GM12873 (cell line): ENCODE data around the gene GALNT8.

ENCODE experiments used
- TF ChIP-seq, protein P1 (sequence below): IDR thresholded peaks from 2 replicates; pipeline ENCODE4 v1.5.1; 2012; ENCODE audit warnings: low read depth, mild to moderate bottlenecking, moderate library complexity, low read length, control low read depth; ENCODE audit not compliant: insufficient read depth; ENCODE audit errors: missing control alignments

Gene GALNT8

DNA sequence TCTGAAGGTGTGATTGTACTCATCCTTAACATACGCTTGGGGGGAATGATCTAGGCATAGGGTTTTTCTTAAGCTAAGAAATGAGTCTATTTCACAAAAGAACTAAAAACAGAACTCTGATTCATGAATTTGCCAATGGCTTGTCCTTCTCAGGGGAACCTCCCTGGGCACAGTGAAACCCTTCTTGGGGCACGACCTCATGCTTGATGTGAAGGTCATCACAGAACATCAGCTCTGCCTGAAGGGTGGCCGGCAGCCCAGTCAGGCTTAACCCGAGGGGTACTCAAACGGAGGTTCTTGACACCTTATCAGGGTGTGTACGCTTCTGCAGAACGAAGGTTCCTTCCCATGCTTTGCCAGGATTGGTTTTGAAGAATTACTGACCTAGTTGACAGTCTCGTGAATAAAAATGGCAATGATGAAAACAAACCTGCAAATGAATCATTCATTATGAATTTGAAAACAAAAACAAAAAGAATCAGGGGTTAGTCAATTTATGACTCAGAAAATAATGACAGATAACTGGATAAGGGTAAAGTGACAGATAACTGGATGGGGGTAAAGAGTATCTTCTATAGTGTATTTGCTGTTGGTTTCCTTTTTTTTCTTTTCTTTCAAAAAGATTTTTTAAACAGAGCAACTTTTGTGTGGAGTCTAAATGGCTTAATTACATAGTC, 86.4 kb downstream of the GALNT8 start:
- TF ChIP-seq, protein P1, sequence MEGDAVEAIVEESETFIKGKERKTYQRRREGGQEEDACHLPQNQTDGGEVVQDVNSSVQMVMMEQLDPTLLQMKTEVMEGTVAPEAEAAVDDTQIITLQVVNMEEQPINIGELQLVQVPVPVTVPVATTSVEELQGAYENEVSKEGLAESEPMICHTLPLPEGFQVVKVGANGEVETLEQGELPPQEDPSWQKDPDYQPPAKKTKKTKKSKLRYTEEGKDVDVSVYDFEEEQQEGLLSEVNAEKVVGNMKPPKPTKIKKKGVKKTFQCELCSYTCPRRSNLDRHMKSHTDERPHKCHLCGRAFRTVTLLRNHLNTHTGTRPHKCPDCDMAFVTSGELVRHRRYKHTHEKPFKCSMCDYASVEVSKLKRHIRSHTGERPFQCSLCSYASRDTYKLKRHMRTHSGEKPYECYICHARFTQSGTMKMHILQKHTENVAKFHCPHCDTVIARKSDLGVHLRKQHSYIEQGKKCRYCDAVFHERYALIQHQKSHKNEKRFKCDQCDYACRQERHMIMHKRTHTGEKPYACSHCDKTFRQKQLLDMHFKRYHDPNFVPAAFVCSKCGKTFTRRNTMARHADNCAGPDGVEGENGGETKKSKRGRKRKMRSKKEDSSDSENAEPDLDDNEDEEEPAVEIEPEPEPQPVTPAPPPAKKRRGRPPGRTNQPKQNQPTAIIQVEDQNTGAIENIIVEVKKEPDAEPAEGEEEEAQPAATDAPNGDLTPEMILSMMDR: no peak

DNA sequence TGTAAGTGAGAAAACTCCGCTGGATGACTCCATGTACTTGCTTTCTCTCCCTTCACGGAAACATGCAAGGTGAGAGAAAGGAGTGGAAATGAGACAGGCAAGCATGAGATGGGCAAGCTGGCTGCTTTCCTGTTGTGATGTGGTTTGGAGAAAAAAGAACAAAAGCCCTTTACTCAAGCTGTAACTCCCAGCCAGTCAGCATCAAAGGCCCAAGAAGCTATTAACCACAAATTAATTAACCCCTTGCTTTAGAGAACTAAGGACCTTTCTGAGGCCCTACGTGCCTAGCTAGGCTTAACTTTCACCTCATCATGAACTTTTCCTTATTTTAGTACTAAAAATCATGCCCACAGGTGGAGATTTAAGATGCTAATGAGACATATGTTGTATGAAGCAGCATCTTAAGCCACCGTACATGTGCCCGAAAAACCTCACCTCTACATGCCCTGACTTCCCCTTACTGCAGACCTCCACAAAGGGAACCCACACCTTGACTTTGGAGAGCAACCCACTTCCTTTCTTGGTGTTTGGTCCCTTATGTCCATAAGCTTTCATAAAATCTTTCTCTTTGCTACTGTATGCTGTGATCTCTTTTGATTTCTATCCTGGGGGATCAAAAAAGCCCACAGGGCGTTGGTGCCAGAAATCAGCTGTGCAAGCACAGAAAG, 87.0 kb downstream of the GALNT8 start:
- TF ChIP-seq, protein P1: no peak

DNA sequence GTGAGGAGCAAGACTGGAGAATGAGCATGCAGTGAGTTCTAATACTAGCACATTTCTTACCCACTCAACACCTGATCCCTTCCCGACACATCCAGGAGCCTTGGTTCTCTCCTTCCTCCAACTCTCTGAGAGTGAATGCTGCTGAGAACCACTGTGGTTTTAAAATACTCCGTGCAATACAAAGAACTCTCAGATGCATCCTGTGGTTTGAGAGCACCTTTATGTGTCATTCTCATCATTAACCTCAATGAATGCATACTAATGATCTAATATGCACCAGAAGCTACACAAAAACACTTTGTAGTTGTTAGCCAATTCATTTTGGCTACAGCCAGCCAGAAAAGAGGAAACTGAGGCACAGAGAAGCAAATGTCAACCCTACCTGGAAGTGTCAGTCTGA, 87.6 kb downstream of the GALNT8 start:
- TF ChIP-seq, protein P1: no peak

DNA sequence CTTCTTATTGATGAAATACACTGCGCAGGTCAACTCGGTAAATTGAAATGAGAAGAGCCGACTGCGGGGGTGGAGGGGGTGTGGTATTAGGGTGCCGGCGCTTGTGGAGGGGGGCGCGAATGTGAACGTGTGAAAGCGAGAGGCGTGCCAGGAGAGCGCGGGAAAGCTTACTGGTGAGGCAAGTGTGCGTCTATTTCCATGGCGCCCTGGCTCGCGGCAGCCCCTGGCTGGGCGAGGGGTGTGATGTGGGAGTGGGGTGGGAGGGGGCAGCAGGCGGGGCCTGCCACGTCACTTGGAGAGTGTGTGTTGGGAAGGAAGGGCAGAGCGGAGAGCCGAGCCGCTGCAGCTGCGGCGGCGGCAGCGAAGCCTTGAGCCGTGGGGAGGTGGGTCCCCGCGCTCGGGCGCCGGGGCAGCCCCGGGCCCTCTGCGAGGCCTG, 88.8 kb downstream of the GALNT8 start:
- TF ChIP-seq, protein P1: no peak

DNA sequence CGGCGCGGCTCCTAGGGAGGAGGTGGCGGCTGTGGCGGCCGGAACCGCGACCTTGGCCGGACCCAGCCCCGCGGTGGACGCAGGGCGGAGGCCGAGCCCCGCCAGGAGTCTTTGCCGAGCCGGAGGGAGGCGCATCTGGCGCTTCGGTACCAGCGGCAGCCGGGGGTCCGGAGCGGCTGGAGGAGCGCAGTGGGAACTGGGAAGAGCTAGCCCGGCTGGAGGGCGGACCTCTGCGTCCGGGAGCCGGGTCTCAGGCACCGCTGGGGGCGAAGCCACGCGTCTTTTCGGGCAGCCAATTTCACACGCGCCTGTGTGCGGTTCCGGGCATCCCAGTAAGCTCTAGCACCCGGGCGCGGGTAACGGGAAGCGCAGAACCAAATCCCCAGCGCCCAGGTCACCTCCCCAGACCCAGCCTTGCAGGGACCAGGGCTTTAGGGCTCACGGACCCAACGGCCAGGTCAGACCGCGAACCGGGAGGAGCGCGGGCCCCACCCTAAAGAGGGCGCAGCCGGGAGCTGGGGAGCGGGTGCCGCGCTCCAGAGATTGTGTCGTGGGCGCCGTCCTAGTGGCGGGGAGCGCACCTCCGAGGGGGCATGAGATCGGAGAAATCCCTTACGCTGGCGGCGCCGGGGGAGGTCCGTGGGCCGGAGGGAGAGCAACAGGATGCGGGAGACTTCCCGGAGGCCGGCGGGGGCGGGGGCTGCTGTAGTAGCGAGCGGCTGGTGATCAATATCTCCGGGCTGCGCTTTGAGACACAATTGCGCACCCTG, 89.4 kb downstream of the GALNT8 start:
- TF ChIP-seq, protein P1: no peak

DNA sequence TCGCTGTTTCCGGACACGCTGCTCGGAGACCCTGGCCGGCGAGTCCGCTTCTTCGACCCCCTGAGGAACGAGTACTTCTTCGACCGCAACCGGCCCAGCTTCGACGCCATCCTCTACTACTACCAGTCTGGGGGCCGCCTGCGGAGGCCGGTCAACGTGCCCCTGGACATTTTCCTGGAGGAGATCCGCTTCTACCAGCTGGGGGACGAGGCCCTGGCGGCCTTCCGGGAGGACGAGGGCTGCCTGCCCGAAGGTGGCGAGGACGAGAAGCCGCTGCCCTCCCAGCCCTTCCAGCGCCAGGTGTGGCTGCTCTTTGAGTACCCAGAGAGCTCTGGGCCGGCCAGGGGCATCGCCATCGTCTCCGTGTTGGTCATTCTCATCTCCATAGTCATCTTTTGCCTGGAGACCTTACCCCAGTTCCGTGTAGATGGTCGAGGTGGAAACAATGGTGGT, 90.0 kb downstream of the GALNT8 start:
- TF ChIP-seq, protein P1: no peak

DNA sequence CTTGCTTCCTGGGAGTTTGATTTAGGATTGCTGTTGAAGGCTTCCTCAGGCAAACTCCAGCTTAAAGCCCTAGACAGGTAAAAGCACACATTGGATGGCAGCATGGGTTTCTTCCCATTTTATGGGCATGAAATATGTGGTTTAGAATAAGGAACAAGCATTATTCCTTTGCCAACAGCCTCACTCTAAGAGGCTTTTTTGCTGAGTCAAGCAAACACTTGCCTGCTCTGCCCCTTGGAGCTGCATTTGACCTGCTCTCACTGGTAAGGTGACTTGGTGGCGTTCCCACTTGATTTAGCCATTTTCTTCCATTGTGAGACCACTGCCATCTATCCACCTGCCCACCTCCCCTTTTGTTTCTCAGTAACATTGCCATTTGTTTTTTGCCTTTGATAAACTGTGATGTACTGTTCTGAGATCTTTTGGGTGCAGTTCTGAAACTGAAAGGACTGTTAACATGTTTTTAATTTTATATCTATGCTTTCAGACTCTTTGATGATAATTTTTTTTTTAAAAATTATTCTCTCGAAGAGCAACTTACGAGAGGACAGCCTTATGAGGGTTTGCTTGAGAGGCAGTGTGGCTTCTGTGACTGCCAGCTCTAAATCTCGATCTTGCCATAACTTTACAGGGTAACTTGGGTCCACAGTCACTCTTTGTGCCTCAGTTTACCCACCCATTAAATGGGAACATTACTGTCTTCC, 92.6 kb downstream of the GALNT8 start:
- TF ChIP-seq, protein P1: no peak
